Testis (tissue), 2 donors: ENCODE results near the gene CNNM3.
A peak's percentile ranks its signal among the peaks of the same experiment; 100 is the strongest.

Source experiments
- POLR2A ChIP-seq: fragments of 450-650 bp; IDR thresholded peaks from one replicate; pipeline ENCODE4 v1.6.1; 2017; ENCODE audit warnings: antibody characterized with exemption, mild to moderate bottlenecking, moderate library complexity
- TF ChIP-seq, protein P1 (sequence below), 3 experiments: fragments of 450-650 bp in 2 of 3; fragments of 200-600 bp in 1 of 3; sonication (generic) in 1 of 3; IDR thresholded peaks; one replicate each; pipeline ENCODE4 v1.5.1; 2016 to 2019; ENCODE audit warnings: antibody characterized with exemption in 3 of 3, mild to moderate bottlenecking in 2 of 3, moderate library complexity in 1 of 3

DNA sequence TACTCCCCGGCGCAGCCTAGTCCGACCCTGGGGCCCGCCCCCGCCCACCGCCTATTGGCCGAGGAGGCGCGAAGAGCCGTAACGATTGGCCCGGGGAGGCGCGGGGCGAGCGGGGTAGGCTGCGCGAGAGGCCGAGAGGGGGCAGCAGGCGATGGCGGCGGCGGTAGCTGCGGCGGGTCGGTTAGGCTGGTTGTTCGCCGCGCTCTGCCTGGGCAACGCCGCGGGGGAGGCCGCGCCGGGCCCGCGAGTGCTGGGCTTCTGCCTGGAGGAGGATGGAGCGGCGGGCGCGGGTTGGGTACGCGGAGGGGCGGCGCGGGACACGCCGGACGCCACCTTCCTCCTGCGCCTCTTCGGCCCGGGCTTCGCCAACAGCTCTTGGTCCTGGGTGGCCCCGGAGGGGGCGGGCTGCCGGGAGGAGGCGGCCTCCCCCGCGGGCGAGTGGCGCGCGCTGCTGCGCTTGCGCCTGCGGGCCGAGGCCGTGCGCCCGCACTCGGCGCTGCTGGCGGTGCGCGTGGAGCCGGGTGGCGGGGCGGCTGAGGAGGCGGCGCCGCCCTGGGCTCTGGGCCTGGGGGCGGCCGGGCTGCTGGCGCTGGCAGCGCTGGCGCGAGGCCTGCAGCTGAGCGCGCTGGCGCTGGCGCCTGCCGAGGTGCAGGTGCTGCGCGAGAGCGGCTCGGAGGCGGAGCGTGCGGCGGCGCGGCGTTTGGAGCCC is at the start of gene CNNM3:
- TF ChIP-seq, protein P1, sequence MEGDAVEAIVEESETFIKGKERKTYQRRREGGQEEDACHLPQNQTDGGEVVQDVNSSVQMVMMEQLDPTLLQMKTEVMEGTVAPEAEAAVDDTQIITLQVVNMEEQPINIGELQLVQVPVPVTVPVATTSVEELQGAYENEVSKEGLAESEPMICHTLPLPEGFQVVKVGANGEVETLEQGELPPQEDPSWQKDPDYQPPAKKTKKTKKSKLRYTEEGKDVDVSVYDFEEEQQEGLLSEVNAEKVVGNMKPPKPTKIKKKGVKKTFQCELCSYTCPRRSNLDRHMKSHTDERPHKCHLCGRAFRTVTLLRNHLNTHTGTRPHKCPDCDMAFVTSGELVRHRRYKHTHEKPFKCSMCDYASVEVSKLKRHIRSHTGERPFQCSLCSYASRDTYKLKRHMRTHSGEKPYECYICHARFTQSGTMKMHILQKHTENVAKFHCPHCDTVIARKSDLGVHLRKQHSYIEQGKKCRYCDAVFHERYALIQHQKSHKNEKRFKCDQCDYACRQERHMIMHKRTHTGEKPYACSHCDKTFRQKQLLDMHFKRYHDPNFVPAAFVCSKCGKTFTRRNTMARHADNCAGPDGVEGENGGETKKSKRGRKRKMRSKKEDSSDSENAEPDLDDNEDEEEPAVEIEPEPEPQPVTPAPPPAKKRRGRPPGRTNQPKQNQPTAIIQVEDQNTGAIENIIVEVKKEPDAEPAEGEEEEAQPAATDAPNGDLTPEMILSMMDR (IDR thresholded peaks at IDR 0.05), result peak; percentile 55 to 65 (median 56)
- no peak for TF ChIP-seq POLR2A
